Testis (tissue), 3 donors: ENCODE data around the gene IGSF21. TPM values are rescaled to one million over a fixed set of nuclear protein-coding genes. Genes with fewer than 3 reads are reported as not detected.

Source experiments
- DNase-seq: peaks from one replicate; pipeline ENCODE4 v3.0.0-alpha.2; 2019
- H3K27ac ChIP-seq, 2 donors: fragments of 200-600 bp; sonication (generic); one replicate each; pipeline ENCODE4 v1.5.1; 2019
- H3K27me3 ChIP-seq: fragments of 200-600 bp; sonication (generic); one replicate; pipeline ENCODE4 v1.5.1; 2019
- H3K36me3 ChIP-seq: fragments of 200-600 bp; sonication (generic); one replicate; pipeline ENCODE4 v1.5.1; 2017; ENCODE audit warnings: low read depth; ENCODE audit errors: missing control alignments
- H3K4me1 ChIP-seq: fragments of 200-600 bp; sonication (generic); one replicate; pipeline ENCODE4 v1.5.1; 2019
- H3K4me3 ChIP-seq, 2 donors: fragments of 200-600 bp; sonication (generic); one replicate each; pipeline ENCODE4 v1.5.1; 2017 to 2019
- H3K9me3 ChIP-seq: fragments of 200-600 bp; sonication (generic); one replicate; pipeline ENCODE4 v1.5.1; 2017
- CTCF ChIP-seq, 3 experiments: fragments of 450-650 bp in 2 of 3; fragments of 200-600 bp in 1 of 3; sonication (generic) in 1 of 3; IDR thresholded peaks; one replicate each; pipeline ENCODE4 v1.5.1; 2016 to 2019; ENCODE audit warnings: antibody characterized with exemption in 3 of 3, mild to moderate bottlenecking in 2 of 3, moderate library complexity in 1 of 3
- POLR2A ChIP-seq: fragments of 450-650 bp; IDR thresholded peaks from one replicate; pipeline ENCODE4 v1.6.1; 2017; ENCODE audit warnings: antibody characterized with exemption, mild to moderate bottlenecking, moderate library complexity
- WGBS, 2 donors: methylation state at CpG; one replicate each; pipeline ENCODE4 v1.1.5; 2018; 5-methylcytosine and 5-hydroxymethylcytosine counted together
- intact Hi-C: fragments of 100-400 bp; cut with DNase I; formaldehyde crosslinking; loops from one replicate; pipeline ENCODE4 v1.15.1; 2023; ENCODE audit warnings: low total_unique reads
- polyA plus RNA-seq: library from polyadenylated mRNA; stranded (reverse); fragments of 350-450 nt; fragmentation: Illumina TruSeq; extraction: RNeasy Lipid Tissue Mini Kit (QIAGEN cat#74804); gene quantifications from one replicate; pipeline ENCODE4 v1.2.3, GENCODE V29; 2014; ENCODE audit warnings: low read depth, low replicate concordance; ENCODE audit not compliant: insufficient read depth
- total RNA-seq, 2 donors: library from RNA; depleted of rRNA; stranded (reverse); fragments of >200 nt; gene quantifications; one replicate each; pipeline ENCODE4 v1.2.3, GENCODE V29; 2016

IGSF21 gene
- total and polyA plus RNA-seq, 3 donors from 2014 or later: 1.7 to 4.2 (median 2.9) TPM

GRCh38 chr1:18397641-18398040 is 290.0 kb downstream of the IGSF21 start:
- no peak overlapping the region for H3K27ac ChIP-seq
- H3K4me3 ChIP-seq: no peak overlapping the region
- no peaks in the 10 kb centered on the region for H3K27me3 ChIP-seq
- H3K4me1 ChIP-seq: no peaks in the 10 kb centered on the region
- TF ChIP-seq CTCF (IDR thresholded peaks at IDR 0.05) (no peak), POLR2A (no peak)
- 67 to 87% methylated on average over 3 to 4 of the region's 4 CpGs for WGBS, 2 donors
- H3K9me3 ChIP-seq: no peaks in the 10 kb centered on the region
- intact Hi-C loops: no loop called here
- H3K36me3 ChIP-seq: no peaks in the 10 kb centered on the region
- no peak for DNase-seq

GRCh38 chr1:18398791-18399530 is 291.4 kb downstream of the IGSF21 start:
- intact Hi-C loops: no loop called here
- no peaks in the 10 kb centered on the region for H3K27me3 ChIP-seq
- DNase-seq: no peak

DNA sequence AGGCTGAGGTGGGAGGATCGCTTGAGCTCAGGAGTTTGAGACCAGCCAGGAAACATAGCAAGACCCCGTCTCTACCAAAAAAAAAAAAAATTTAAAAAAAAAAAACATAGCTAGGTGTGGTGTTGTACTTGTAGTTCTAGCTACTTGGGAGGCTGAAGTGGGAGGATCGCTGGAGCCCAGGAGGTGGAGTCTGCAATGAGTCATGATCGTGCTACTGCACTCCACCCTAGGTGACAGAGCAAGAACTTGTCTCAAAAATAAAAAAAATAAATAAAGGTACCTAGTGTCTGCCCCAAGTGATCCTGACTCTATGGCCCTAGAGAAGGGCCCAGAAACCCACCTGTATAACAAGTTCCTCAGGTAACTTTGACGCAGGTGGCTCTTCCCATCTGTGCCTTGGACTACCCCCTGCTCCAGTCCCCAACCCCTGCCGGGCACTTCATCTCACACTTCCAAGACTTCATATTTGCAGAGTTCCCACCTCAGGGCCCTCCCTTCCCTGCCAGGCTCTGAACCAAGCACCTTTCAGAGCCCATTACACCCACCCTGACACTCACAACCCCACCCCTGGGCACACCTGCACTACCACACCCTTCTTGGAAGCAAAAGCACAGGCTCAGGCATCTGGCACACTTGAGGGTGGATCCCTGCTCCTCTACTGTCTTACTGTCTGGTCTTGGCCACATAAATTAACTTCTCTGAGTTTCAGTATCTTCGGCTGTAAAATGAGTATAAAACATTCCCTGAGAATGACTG is 292.9 kb downstream of the IGSF21 start:
- no peaks in the 10 kb centered on the region for H3K4me1 ChIP-seq
- intact Hi-C loops: no loop called here
- 87 to 88% methylated on average over 7 of the region's 7 CpGs for WGBS, 2 donors

More at GRCh38 chr1:18398791-18399530, 291.4 kb downstream of the IGSF21 start:
- Histone ChIP-seq H3K4me3 (no peak overlapping the region), H3K36me3 (no peaks in the 10 kb centered on the region), H3K27ac (no peak overlapping the region), H3K9me3 (no peaks in the 10 kb centered on the region), H3K4me1 (no peaks in the 10 kb centered on the region)
- no peak for TF ChIP-seq POLR2A
- TF ChIP-seq CTCF (IDR thresholded peaks at IDR 0.05): no peak
- 68 to 70% methylated on average over 5 of the region's 5 CpGs for WGBS, 2 donors

GRCh38 chr1:18401921-18402320 is 294.3 kb downstream of the IGSF21 start:
- intact Hi-C loops: no loop called here
- no peak for DNase-seq
- H3K36me3 ChIP-seq: no peaks in the 10 kb centered on the region
- no peaks in the 10 kb centered on the region for H3K4me1 ChIP-seq
- no peak overlapping the region for H3K4me3 ChIP-seq
- WGBS, 2 donors: 75 to 88% methylated on average over 2 to 3 of the region's 3 CpGs
- no peak overlapping the region for H3K27ac ChIP-seq
- TF ChIP-seq CTCF (IDR thresholded peaks at IDR 0.05) (no peak), POLR2A (no peak)
- no peaks in the 10 kb centered on the region for H3K9me3 ChIP-seq
- H3K27me3 ChIP-seq: no peaks in the 10 kb centered on the region

More for the DNA sequence above, 292.9 kb downstream of the IGSF21 start:
- Histone ChIP-seq H3K27me3 (no peaks in the 10 kb centered on the region), H3K9me3 (no peaks in the 10 kb centered on the region), H3K4me3 (no peak overlapping the region), H3K27ac (no peak overlapping the region), H3K36me3 (no peaks in the 10 kb centered on the region)
- no peak for TF ChIP-seq POLR2A
- TF ChIP-seq CTCF (IDR thresholded peaks at IDR 0.05): no peak
- no peak for DNase-seq
